GM12892 (cell line): ENCODE data around the gene LAIR2.
"Not testable (repeated sequence)": the region's sequence is repeated elsewhere in the genome, so short reads cannot be mapped to it uniquely, and the experiment has no call there.

Source experiments
- DNase-seq: peaks from one replicate; pipeline ENCODE4 v3.0.0; 2011; ENCODE audit not compliant: insufficient read length
- FAIRE-seq: peaks from 2 replicates; lab custom pipeline; 2011; peaks lifted over from hg19 to GRCh38; lab: Jason Lieb, UNC
- POLR2A ChIP-seq: IDR thresholded peaks from 2 replicates; pipeline ENCODE4 v1.6.1; 2011; ENCODE audit warnings: low read depth, low read length, control low read depth
- POLR2AphosphoS5 ChIP-seq: IDR thresholded peaks from 2 replicates; pipeline ENCODE4 v1.6.1; 2011; ENCODE audit warnings: low read depth, low read length, control low read depth
- TAF1 ChIP-seq: IDR thresholded peaks from 2 replicates; pipeline ENCODE4 v1.6.1; 2011; ENCODE audit warnings: low read depth, mild to moderate bottlenecking, control low read depth, low read length, borderline replicate concordance

The LAIR2 gene

GRCh38 chr19:54482889-54483288, 19.7 kb upstream of the LAIR2 start:
- no peak for TF ChIP-seq POLR2A
- TF ChIP-seq POLR2AphosphoS5 = no peak
- TF ChIP-seq TAF1 = no peak
- no peak for FAIRE-seq
- DNase-seq = no peak

DNA sequence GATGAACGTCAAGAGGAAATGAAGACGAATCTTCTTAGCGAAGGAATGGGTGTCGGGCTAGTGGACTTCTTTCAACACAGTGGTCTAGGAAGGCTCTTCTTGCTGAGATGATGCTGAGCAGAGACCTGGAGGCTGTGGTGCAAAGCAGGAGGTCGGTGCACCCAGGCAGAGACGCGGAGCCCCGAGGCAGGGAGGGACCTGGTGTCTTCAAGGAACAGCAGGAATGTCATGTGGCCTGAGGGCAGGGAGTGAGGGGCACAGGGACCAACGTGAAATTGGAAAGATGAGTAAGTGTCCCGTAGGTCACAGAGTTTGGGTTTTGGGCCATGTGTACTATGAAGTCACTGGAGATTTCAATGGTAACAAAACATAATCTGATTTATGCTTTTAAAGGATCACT, 18.2 kb upstream of the LAIR2 start:
- no peak for FAIRE-seq

DNA sequence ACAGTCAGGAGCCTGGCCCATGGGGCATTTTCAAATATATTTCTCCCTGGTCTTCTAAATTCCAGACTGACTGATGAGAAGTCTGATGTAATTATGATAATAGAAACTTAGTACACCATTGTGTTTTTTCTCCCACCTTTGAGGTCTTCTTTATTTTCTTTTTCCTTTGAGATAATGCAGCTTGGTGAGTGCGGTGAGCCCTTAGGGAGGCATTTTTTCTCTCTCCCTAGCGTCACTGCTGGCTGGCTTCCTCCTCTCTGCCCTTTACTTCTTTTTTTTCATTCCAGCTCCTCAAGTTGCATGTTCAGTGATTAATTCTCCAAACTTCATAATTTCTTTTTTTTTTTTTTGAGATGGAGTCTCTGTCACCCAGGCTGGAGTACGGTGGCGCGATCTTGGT, 16.8 kb upstream of the LAIR2 start:
- DNase-seq = no peak
- TF ChIP-seq TAF1 (no peak), POLR2A (no peak), POLR2AphosphoS5 (no peak)
- FAIRE-seq = no peak

More for the DNA sequence above, 18.2 kb upstream of the LAIR2 start:
- no peak for TF ChIP-seq POLR2A
- DNase-seq = no peak

DNA sequence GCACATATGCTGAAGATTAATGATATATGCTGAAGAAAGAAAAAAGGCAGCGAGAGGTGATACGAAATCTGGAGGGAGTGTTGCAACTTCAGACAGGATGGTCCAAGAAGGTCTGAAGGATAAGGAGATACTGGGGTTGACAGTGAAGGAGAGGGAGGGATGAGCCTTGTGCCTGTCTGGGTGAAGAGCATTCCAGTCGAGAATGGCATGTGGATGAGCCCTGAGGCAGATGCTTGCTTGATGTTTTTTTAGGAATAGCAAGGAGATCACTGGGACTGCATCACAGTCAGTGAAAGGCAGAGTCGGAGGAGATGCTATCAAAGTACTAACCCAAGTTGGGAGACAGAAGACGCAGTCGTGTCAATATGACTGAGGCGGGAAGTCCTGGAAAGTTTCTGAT, 13.3 kb upstream of the LAIR2 start:
- no peak for DNase-seq
- no peak for FAIRE-seq
- TF ChIP-seq POLR2AphosphoS5 (no peak), TAF1 (no peak), POLR2A (no peak)

GRCh38 chr19:54489766-54490165, 12.9 kb upstream of the LAIR2 start:
- no peak for DNase-seq
- no peak for FAIRE-seq
- no peak for TF ChIP-seq POLR2AphosphoS5
- no peak for TF ChIP-seq TAF1
- no peak for TF ChIP-seq POLR2A

DNA sequence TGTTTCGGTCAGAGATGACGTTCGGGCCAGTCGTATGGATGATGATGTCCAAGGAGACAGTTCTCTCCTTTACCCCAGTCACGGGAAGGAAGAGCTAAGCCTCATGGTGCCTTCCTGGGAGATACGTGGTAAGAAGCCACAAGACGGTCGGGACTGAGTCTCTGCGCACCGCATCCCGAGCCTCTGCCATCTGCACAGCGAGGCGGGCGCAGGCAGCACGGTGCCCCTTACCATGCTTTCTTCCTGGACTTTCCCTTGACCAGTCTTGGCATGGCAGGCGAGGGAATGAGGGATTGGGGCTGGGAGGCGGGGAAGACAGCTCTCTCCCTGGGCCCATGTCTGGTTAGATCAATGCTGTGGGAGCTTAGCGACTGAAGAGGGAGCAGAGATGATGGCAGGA, 10.1 kb upstream of the LAIR2 start:
- DNase-seq (no peak), FAIRE-seq (no peak)
- TF ChIP-seq POLR2AphosphoS5 (no peak), POLR2A (no peak), TAF1 (no peak)

DNA sequence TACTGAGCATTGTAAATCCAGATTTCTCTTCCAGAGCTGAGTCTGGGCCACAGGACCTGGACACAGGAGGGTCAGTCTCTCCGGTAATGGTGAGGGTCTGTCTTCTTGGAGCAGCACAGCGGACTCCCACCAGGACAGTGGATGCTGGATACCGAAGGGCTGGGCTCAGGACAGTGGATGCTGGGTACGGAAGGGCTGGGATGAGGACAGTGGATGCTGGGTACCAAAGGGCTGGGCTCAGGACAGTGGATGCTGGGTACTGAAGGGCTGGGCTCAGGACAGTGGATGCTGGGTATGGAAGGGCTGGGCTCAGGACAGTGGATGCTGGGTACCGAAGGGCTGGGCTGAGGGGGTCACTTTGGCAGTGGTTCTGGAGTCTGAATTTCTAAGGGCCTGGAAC, 9.6 kb upstream of the LAIR2 start:
- not testable (repeated sequence) for DNase-seq, FAIRE-seq

DNA sequence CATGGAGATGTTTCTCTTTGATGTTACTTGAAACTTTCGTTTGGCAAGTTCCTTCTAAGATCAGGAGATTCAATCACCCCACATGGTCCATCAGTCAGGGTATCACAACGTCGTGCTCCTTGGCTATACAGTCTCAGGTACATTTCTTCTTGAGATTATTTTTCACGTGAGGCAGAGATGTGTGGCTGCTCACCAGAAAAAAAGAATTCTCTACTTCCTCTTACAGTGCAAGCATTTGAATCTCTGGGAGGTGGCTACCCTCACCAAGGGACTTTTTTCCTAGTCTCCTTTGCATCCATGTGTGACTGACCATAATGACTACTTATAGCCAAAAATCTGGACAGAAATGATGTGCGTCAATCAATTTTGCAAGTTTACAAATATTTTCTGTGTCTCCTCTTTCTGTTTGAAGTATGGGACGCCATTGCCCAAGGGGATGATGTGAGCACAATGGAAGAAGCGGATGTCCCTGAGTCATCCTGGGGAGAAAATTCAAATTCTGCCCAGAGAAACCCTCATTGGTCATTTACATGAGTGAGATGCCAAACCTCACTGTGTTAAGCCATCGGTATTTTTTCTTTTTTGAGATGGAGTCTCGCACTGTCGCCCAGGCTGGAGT, 8.6 kb upstream of the LAIR2 start:
- FAIRE-seq (no peak), DNase-seq (no peak)
- no peak for TF ChIP-seq TAF1
- no peak for TF ChIP-seq POLR2A
- TF ChIP-seq POLR2AphosphoS5 = no peak

- not testable (repeated sequence) for DNase-seq, FAIRE-seq
Observed at GRCh38 chr19:54495284-54495683, 7.3 kb upstream of the LAIR2 start.

DNA sequence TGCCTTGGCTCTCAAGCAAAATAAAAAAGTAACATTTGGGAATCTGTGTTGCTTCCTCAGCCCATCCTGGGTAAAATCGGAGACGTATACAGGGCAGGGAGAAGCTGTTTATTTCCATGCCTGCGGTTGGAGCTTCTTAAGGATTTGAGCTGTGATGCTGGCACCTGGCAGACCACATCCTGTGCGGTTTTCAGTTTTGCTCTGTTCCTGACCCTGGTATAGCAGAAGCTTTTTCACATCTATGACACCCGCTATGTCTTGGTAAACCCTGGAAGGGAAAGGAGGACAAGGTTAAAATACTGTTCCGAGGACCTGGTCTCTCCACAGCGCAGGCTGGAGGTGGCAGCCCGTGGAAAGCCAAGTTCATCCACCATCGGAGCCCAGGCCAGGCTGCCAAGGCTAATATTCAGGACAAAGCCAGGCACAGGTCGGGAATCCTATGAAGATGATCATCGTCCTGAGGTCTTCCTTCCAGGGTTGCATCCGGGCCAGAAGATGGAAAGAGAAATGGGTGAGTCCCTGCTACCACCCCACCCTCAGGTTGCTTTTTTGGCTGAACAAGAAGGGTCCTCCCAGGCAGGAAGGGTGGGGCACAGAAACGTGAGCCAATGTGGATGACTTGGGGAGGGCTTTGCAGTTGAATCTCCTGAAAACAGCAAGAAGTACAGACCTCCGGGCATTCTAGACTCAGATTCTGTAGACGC, 4.7 kb upstream of the LAIR2 start:
- FAIRE-seq = peak; percentile 38
- DNase-seq = not testable (repeated sequence)

- DNase-seq = not testable (repeated sequence)
Observed at GRCh38 chr19:54498451-54498772, 4.2 kb upstream of the LAIR2 start.

DNA sequence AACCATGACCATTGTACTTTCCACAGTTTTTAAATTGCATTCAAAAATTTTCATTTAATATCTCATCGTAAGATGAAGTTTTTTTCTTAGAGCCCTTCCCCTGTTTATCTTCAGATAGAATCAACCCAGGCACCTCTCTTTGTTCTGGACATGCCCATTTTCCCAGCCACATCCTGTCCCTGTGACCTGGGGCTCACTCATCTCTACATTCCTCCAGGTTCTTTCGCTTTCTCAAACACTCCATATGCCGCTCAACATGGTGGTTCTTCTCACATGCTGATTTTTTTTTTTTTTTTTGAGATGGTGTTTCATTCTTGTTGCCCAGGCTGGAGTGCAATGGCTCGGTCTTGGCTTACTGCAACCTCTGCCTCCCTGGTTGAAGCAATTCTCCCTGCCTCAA, 2.9 kb downstream of the LAIR2 start:
- DNase-seq, FAIRE-seq: not testable (repeated sequence)

More at GRCh38 chr19:54498451-54498772, 4.2 kb upstream of the LAIR2 start:
- peak; percentile 30 for FAIRE-seq

DNA sequence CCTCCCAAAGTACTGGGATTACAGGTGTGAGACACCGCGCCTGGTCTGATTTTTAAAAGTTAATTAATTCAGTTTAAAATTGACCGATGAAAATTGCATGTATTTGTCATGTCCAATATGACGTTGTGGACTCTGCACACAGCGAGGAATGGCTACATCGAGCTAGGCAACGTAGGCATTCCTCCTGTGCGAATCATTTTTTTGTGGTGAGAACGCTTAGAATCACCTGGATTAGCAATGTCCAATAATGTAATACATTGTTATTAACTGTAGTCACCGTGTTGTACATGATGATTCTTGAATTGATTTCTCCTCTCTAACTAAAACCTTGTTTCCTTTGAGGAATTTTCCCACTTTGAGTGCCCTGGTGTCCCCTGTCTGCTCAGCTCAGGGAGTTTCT, 3.4 kb downstream of the LAIR2 start:
- FAIRE-seq = no peak

DNA sequence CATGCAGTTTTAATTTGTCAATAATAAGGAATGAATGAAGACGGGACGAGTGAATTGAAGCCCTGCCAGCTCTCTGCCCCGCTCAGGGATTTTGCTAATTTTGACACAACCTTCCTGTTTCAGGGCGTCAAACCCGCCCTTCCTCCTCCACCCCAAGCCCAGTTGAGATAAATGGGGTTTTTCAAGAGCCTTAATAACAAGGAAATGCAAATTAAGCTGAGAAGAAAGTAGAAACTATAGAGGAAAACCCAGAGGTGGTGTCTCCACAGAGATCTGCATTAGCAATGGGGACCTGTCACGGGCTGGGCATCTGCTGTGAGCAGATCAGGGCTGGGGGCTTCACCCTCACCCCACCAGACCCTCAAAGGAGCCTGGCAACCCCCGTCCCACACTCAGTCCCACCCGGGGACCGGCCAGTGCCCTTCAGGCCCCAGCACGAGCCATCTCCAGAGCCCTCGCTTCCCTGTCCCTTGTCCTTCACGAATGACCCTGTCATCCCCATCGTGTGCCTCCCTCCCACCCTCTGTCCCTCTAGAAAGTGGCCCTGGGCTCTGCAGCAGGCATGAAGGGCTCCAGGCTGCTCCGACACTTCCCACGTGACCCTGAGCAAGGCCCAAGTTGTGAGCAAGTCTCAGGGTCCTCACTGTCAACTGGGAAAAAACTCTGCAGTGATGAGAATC, 4.5 kb downstream of the LAIR2 start:
- not testable (repeated sequence) for DNase-seq, FAIRE-seq

More for the DNA sequence above, 3.4 kb downstream of the LAIR2 start:
- DNase-seq = no peak
- TF ChIP-seq POLR2A (no peak), POLR2AphosphoS5 (no peak), TAF1 (no peak)
